ENCODE results near the gene STIP1. TPM values are rescaled to one million over a fixed set of nuclear protein-coding genes. Genes with fewer than 3 reads are reported as not detected.

The STIP1 gene
- polyA plus RNA-seq, 1 donor from 2014 or later: 161 TPM

GRCh38 chr11:64210301-64211020 is 24.5 kb downstream of the STIP1 start:
- H3K9ac ChIP-seq (ENCODE audit: low read length): no peak overlapping the region
- no peak for TF ChIP-seq CTCF (IDR thresholded peaks at IDR 0.05; ENCODE audit: poor library complexity, severe bottlenecking)
- no peaks in the 10 kb centered on the region for H3K36me3 ChIP-seq (ENCODE audit: insufficient read depth, low read length)
- H3K9me3 ChIP-seq (ENCODE audit: low read length): no peaks in the 10 kb centered on the region
- no peaks in the 10 kb centered on the region for H3K79me2 ChIP-seq (replicated peaks; ENCODE audit: insufficient read depth, low read length)
- no peaks in the 10 kb centered on the region for H3K9me2 ChIP-seq (ENCODE audit: insufficient read depth, low read length)
- H3K4me2 ChIP-seq (ENCODE audit: low read length): no peak overlapping the region
- no peak overlapping the region for H2AFZ ChIP-seq (ENCODE audit: low read depth, low read length)
- H3K4me3 ChIP-seq (ENCODE audit: low read length): no peak overlapping the region
- H3F3A ChIP-seq (ENCODE audit: insufficient read depth, low read length, poor library complexity, severe bottlenecking): no peaks in the 10 kb centered on the region
- H3K27me3 ChIP-seq (ENCODE audit: insufficient read depth, low read depth, low read length): no peaks in the 10 kb centered on the region
- no peaks in the 10 kb centered on the region for H4K20me1 ChIP-seq (ENCODE audit: insufficient read depth)
- no peak overlapping the region for H3K27ac ChIP-seq (ENCODE audit: low read length)

GRCh38 chr11:64211181-64211872 is 25.4 kb downstream of the STIP1 start:
- no peak for TF ChIP-seq SMC3 (conservative IDR thresholded peaks at IDR 0.05; ENCODE audit: poor library complexity)
- no peak for TF ChIP-seq POLR2AphosphoS5 (IDR thresholded peaks at IDR 0.05)
- no peak for TF ChIP-seq EP300 (conservative IDR thresholded peaks at IDR 0.05; ENCODE audit: poor library complexity, severe bottlenecking)
- no peak for TF ChIP-seq EZH2 (IDR thresholded peaks at IDR 0.05; ENCODE audit: borderline replicate concordance, insufficient read depth, low read length, poor library complexity, severe bottlenecking)
- TF ChIP-seq REST (IDR thresholded peaks at IDR 0.05; ENCODE audit: borderline replicate concordance): no peak
- no peak for TF ChIP-seq RAD21 (conservative IDR thresholded peaks at IDR 0.05)
- no peak for TF ChIP-seq TAF1 (IDR thresholded peaks at IDR 0.05; ENCODE audit: low read depth)
- TF ChIP-seq CTCF (IDR thresholded peaks at IDR 0.05; ENCODE audit: poor library complexity, severe bottlenecking): no peak
- no peak for TF ChIP-seq MXI1 (conservative IDR thresholded peaks at IDR 0.05; ENCODE audit: poor library complexity, severe bottlenecking)
- Histone ChIP-seq H3K36me3 (ENCODE audit: insufficient read depth, low read length) (no peaks in the 10 kb centered on the region), H3K79me2 (replicated peaks; ENCODE audit: insufficient read depth, low read length) (no peaks in the 10 kb centered on the region), H2AFZ (ENCODE audit: low read depth, low read length) (no peak overlapping the region), H3K27ac (ENCODE audit: low read length) (no peak overlapping the region), H4K20me1 (ENCODE audit: insufficient read depth) (no peaks in the 10 kb centered on the region), H3F3A (ENCODE audit: insufficient read depth, low read length, poor library complexity, severe bottlenecking) (no peaks in the 10 kb centered on the region), H3K4me2 (ENCODE audit: low read length) (no peak overlapping the region), H3K9ac (ENCODE audit: low read length) (no peak overlapping the region), H3K9me2 (ENCODE audit: insufficient read depth, low read length) (no peaks in the 10 kb centered on the region), H3K27me3 (ENCODE audit: insufficient read depth, low read depth, low read length) (no peaks in the 10 kb centered on the region), H3K9me3 (ENCODE audit: low read length) (no peaks in the 10 kb centered on the region), H3K4me3 (ENCODE audit: low read length) (no peak overlapping the region)
